ENCODE data around the gene DLGAP4.

DLGAP4 gene

GRCh38 chr20:36576081-36576445, 269.9 kb downstream of the DLGAP4 start:
- DNase-seq, result no peak
